GM18873 (cell line): ENCODE results near the gene ELAVL1.

Experiments used
- ATAC-seq: cut with Tn5 transposase; IDR thresholded peaks from one replicate; pipeline ENCODE4 v1.9.1; 2021; ENCODE audit warnings: mild to moderate bottlenecking, moderate library complexity, moderate number of reproducible peaks; ENCODE audit not compliant: unreplicated experiment, low FRiP score

The ELAVL1 gene

DNA sequence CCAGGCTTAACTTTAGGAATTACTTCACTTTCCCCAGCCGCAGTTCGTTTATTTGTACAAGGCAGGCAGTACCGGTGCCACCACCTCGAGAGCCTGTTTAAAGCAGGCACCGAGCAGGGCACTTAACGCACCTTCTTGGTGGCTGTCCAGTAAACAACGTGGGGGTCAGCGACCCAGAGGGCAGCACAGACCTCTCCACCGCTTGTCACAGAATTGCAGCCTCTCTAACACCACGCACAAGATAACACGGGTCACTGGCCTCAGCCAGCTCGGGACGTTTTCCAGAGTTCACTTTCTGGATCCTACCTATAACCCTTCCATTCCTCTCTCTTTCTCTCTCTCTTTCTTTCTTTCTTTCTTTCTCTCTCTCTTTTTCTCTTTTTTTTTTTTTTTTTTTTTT, 16.8 kb upstream of the ELAVL1 start:
- ATAC-seq, result no peak

DNA sequence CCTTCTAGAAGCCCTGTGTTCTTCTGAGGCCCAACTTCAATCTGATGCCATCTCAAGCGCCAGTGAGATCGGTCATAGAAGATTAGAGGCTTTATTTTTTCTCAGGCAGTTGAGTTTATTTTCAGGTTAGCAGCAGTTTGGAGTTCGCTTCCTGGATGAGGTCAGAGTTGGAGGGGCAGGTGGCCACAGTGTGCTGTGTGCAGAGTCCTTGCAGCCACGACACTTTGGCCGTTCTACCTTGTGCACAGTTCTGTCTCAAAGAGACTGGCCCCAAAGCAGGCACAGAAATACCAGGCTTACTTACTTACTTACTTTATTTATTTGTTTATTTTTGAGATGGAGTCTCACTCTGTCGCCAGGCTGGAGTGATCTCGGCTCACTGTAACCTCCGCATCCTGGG, 15.9 kb upstream of the ELAVL1 start:
- ATAC-seq, result no peak

DNA sequence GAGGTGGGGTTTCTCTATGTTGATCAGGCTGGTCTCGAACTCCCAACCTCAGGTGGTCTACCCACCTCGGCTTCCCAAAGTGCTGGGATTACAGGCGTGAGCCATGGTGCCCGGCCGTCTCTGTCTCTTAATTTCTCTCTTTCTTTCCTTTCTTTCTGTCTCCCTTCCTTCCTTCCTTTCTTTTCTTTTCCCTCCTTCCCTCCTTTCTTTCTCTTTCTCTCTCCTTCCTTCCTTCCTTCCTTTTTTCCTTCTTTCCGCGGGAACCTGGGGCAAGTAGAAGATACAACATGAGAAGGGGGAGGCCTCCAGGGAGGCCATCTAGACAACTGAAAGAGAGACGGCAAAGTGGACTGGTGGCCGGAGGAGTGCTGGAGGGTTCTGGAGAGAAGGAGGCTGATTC, 15.2 kb upstream of the ELAVL1 start:
- no peak for ATAC-seq

DNA sequence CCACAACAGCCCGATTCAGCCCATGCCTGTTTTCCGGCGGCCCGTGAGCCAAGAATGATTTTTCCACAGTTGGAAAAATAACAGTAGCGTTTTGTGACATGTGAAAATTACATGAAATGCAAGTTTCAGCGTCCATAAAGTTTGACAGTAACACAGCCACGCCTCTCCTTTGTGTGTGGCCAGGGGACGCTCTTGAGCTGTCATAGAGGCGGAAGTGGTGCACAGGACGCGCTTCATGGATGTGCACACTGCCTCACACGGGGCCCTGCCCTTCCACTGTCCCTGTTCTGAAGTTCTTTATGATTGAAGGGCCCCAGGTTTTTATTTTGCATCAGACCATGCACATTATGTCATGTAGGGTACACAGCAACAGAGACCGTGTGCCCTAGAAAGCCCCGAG, 12.4 kb upstream of the ELAVL1 start:
- no peak for ATAC-seq

DNA sequence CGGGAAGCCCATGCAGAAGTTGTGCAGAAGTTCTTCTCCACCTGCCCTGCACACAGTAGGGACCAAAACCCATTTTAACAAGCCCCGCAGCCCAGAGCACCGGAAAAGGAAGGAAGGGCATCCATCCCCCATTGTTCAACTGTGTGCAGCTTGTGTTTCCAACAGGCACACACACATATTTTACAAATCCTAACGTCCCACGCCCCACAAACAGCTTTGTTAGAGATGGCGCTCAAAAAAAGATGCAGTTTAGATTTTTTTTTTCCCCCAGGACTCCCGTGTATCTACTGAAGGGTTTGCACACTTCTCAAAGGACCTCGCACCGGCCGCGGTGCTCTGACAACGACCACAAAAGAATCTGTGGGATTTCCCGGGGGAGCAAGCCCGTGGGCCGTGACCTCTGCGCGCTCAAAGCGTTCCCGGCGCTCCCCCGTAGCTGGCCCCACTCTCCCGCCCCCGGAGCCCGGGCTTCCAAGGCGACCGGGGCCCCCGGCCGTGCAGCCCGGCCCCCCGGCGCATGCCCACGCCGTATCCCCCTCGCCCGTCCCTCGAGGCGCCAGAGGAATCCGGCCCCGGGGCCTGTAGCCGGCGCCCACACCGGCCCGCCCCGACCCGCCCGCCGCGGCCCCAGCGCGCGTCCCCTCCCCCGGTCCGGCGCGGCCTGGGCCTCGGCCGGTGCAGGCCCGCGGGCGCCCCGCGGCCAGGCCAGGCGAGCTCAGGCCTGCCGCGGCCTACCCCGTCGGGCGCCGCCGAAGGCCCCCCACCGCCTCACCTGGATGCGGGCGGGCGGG, 523 bp downstream of the ELAVL1 start:
- ATAC-seq, result no peak

DNA sequence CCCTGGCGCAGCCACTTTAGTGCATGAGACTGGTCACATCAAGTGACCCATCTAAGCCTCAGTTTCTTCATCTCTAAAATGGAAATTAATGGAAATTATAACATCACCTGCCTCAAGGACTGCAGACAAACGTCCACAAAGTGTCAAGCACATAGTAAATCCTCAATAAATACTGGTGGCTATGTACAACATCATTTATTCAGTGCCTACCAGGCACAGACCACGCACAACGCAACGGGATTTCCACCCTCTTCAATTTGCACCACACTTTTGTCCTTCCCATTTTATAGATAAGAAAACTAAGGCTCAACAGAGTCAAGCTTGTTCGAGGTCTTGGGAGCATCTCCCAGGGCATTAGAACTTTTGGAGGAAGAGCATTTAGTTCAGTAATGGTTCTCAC, 1.4 kb downstream of the ELAVL1 start:
- ATAC-seq, result no peak

DNA sequence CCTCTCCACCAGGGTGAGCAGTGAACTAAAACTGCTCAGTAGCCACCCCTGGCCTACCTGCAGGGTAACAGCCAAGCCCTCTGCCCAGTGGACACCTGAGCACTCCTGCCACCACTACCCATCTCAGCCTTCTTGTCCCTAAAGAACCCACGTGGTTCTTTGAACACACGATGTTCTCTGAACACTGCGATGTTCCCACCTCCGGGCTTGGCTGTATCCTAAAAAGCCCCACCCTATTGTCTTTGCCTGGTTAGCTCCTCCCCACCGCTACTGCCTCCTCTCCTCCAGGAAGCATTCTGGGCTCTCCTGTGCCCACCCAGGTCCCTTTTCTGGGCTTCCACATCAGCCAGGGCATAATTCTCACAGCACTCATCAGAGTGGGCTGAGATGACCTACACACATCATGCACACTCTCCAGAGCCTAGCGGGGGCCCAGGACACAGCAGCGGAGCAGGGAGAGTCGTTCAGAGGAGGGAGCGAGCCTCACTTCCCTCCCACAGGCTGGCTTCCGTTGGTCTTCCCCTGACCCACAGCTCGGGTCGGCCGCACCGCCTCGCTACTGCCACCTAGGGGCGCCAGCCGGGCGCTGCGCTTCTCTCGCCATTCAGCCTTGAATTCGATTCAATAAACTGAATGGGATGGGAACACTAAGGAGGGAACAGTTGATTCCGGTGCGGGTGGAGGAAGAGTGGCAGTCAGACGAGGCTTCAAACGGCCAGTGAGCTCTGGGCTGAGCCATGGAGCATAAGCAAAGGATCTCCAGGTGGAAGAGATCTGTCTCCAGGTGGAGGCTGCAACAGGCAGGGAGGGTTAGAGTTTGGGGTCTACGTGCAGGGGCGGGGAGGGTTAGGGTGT, 3.2 kb downstream of the ELAVL1 start:
- no peak for ATAC-seq

DNA sequence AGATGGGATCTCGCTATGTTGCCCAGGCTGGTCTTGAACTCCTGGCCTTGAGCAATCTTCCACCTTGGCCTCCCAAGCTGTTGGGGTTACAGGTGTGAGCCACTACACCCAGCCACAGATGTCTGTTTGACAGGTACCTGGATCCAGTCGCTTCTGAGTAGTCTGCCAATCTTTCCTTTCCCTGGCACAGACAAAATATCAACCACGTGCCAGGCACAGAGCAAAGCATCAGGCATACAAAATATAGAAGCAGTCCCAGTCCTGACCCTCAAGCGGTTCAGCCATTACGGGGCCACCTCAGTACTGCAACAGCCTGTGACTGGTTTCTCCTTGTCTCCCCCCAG, 3.8 kb downstream of the ELAVL1 start:
- ATAC-seq, result no peak

DNA sequence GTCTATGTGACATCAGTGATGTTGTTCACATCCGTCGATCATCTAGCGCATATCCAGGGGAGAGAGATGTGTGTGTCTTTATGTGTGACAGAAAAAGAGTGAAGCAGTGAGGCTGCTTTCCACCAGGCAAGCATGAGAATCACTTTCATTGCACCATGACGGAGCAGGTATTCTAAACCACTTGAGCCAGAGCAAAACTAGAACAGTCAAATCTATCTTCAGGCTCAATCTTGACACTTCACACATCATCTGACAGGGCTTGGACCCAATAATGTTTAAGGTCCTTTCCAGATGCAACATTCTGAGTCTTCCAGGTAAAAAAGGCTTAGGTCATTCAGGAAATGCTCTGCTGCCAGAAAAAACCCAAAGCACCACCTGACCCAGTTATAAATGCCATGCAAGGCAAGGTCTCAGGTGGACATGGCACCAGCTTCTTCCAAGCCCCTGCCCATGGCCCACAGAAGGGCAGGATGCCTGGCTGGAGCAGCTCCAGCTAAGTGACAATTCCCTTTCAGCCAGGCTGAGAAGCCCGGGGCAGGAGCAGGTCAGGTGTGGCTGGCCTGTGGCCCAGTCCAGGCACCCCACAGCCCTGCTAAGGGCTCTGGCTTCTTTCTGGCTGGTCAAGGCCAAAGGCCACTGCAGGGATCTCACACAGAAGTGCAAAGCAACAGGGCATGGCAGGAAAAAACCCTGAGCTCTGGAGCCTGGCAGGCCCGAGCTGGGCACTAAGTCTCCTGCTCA, 5.0 kb downstream of the ELAVL1 start:
- ATAC-seq, result no peak

DNA sequence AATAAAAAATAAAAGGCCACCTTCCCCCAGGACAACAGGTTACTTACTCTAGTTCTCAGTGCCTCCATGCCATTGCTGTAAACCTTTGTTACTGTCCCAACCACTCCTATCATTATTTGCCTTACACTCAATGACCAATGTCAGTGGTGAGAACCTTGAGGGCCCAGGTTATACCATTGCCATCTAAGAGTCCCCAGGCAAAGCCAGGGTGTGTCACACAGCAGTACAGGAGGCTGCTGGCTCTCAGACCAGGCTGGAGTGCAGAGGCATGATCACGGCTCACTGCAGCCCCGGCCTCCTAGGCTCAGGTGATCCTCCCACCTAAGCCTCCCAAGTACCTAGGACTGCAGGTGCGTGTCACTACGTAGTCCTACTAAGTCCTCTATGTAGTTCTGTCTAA, 6.1 kb downstream of the ELAVL1 start:
- ATAC-seq, result no peak

DNA sequence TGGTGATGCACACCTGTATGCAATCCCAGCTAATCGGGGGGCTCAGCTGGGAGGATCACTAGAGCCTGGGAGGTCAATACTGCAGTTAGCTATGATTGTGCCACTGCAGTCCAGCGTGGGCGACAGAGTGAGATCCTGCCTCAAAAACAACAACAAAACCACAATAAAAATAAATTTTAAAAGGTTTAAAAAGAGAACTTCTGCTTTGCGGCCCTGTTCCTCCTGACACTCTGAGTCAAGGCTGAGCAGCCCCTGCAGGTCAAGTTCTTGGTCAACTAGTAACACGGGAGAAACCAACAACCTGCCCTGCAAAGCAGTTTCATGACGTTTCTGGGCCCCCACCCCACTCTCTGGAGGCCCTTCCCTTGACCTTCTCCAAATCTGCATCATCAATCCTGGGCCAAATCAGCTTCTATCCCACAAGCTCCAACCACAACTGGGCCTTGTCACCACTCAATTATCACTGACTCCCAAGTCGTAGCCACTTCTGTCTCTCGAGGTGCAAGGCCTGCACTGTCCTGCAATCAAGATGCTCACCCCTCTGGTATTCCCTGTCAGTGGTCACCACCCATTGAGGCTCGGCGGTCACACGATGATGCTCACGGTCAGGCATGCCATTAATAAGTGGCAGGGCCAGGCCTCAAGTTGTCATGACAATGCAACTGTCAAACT, 7.5 kb downstream of the ELAVL1 start:
- ATAC-seq, result no peak

DNA sequence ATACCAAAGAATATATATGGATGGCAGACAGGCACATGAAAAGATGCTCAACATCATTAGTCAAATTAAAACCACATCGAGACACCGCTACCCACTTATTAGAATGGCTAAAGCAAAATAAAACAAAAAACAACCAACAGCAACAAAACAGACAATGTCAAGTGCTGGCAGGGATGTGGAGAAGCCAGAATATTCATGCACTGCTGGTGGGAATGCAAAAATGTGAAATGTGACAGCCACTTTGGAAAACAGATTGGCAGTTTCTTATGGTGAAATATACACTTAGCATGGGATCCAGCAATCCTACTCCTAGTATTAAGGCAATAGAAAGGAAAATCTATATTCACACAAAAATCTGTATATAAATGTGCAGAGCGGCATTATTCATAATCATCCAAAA, 8.6 kb downstream of the ELAVL1 start:
- ATAC-seq, result no peak

DNA sequence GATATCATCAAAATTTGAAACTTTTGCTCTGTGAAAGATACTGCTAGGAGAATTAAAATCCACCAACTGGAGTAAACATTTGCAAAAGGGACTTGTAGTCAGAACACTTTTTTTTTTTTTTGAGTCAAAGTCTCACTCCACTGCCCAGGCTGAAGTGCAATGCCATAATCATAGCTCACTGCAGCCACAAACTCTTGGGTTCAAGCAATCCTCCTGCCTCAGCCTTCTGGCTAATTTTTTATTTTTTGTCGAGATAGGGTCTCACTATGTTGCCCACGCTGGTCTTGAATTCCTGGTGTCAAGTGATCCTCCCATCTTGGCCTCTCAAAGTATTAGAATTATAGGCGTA, 9.7 kb downstream of the ELAVL1 start:
- no peak for ATAC-seq

DNA sequence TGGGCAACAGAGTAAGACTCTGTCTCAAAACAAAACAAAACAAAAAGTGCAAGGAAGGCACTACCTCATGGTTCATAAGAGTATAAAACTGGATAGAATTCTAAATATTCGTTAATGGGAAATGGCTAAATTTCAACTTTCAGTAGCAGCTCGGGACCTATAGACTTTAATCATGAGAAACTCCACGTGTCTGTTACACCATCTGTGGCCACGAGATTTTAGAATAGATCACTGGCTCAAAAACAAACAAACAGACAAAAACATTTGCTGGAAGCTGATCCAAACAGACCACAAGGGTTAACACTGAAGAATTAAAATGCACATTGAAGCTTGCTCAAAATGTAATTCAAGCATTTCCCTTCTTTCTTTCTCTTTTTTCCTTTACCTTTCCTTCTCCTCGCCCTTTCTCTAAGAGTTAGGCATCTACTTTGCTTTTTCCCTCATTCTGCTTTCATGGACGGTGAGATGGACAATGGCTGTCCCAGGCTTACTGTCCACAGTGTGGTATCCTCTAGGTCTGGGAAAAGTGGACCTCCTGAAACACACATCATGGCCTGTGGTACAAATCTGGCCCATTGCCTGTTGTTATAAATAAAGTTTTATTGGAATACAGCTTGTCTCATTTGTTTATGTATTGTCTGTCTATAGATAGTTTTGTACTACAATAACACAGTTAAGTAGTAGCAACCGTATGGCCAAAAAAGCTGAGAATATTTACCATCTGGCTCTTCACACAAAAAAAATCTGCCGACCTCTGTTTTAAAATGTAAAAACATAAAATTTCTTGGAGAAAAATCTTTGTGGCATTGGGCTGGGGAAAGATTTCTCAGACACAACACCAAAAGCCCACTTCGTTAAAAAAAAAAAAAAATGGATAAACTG, 10.3 kb downstream of the ELAVL1 start:
- no peak for ATAC-seq

DNA sequence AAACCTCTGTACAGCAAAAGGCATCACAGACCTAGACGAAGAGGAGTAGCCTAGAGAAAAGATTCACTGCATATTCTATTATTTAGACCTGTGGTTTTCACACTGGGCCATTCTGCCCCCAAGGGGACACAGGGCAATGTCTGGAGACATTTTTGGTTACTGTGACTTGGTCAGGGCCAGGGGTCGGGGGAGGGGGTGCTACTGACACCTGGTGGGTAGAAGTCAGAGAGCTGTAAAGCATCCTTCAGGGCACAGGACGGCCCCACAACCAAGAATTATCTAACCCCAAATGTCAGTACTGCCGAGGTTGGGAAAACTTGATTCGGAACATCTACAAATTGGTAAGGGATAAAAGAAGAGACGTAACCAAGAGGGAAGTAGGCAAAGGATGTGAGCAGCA, 11.3 kb downstream of the ELAVL1 start:
- no peak for ATAC-seq

DNA sequence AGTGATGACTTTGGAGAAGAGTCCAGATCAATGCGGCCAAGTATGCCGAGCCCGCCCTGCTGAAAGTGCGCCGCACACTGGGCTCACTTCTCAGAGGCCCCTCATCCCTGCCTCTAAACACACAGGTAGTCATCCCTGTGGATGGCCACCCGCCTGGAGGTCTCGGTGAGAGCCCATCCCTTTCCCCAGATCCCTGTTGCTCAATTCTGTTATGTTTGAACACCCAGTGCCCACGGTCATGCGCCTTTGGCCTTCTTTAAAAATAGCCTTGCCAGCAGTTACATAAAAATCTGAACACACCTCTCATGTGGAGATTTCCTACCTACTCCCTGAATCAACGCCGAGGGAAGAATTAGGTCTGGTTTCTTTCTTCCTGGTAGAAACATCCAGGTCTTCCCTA, 11.9 kb downstream of the ELAVL1 start:
- no peak for ATAC-seq

DNA sequence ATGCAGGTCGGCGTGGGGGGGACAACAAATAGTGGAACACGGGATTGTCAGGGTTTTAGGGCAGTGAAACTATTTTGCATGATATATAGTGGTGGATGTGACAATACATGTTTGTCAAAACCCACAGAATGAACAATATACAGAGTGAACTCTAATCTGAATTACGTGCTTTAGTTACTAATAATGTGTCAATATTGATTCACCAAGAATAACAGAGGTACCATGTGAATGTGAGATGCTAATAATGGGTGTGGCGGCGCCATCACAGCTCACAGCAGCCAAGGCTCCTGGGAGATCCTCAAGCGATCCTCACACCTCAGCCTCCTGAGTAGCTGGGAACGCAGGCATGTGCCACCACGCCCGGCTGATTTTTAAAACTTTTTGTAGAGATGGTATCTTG, 12.9 kb downstream of the ELAVL1 start:
- no peak for ATAC-seq

DNA sequence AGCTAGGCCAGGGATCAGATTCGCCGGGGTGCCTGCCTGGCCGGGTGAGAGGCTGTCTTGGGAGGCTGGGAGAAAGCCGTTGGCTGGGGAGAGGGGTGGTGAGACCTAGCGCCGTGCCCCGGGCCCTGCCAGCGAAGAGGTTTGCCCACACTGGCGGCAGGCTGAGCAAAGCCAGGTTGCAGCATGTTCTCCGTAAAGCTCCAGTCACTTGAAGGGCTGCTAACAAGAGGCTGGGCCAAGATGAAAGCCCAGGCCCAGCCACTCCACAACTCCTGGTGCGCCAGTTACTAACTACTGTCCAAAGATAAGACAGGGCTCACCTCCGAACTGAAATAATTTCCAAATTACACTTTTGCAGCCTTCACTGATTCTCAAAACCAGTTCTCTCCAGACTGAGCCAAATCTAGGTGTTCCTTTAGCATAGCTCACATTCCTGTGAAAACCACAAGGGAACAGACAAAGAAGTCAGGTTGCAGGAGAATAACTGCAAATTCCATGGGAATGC, 16.3 kb downstream of the ELAVL1 start:
- no peak for ATAC-seq

DNA sequence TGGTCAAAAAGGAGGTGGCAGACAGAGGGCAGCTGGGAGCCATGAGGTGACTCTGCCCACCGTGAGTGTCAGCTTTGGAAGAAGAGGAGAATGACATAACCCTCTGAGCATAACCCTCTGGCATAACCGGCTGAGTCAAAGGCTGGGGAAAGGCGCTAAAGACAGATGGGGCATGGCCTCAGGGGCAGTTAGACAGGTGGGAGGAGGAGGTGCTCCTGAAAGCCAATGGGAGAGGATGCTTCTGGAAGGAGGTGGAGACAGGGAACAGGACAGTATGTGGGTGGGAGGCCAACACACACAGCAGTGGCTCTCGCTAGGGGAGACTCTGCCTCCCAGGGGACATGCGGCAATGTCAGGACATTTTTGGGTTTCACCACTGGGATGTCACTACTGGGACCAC, 17.1 kb downstream of the ELAVL1 start:
- ATAC-seq, result no peak
